Activated T-helper 1 cell treated with Interleukin-2 at 50 U/mL for 16 hours (primary cell): ENCODE results near the gene RBCK1.
A peak's percentile ranks its signal among the peaks of the same experiment; 100 is the strongest.
"Not testable (repeated sequence)": the region's sequence is repeated elsewhere in the genome, so short reads cannot be mapped to it uniquely, and the experiment has no call there.

Source experiments
- DNase-seq: peaks from one replicate; pipeline ENCODE4 v3.0.0-alpha.2; 2020; ENCODE audit warnings: low read depth

The RBCK1 gene

GRCh38 chr20:376089-376488, 32.0 kb upstream of the RBCK1 start:
- DNase-seq: no peak

GRCh38 chr20:376750-377149, 31.3 kb upstream of the RBCK1 start:
- no peak for DNase-seq

- not testable (repeated sequence) for DNase-seq
These were observed 30.5 kb upstream of the RBCK1 start for GRCh38 chr20:377578-377977.

GRCh38 chr20:378961-379336, 29.1 kb upstream of the RBCK1 start:
- DNase-seq: no peak

- DNase-seq: peak; percentile 48
These were observed 27.1 kb upstream of the RBCK1 start for GRCh38 chr20:380763-381580.

GRCh38 chr20:381581-382290, 26.4 kb upstream of the RBCK1 start:
- DNase-seq: peak; percentile 65

GRCh38 chr20:382291-383115, 25.6 kb upstream of the RBCK1 start:
- DNase-seq: no peak

GRCh38 chr20:383889-384288, 24.2 kb upstream of the RBCK1 start:
- DNase-seq: no peak

GRCh38 chr20:384723-385122, 23.4 kb upstream of the RBCK1 start:
- DNase-seq: no peak

GRCh38 chr20:385448-385847, 22.7 kb upstream of the RBCK1 start:
- DNase-seq: no peak

GRCh38 chr20:386634-387033, 21.5 kb upstream of the RBCK1 start:
- DNase-seq: not testable (repeated sequence)

- no peak for DNase-seq
These were observed 20.6 kb upstream of the RBCK1 start for GRCh38 chr20:387520-387919.

GRCh38 chr20:388034-388994, 19.8 kb upstream of the RBCK1 start:
- DNase-seq: no peak

GRCh38 chr20:389220-389619, 18.9 kb upstream of the RBCK1 start:
- DNase-seq: no peak

- DNase-seq: no peak
These were observed 16.9 kb upstream of the RBCK1 start for GRCh38 chr20:391041-391711.

- DNase-seq: not testable (repeated sequence)
These were observed 14.8 kb upstream of the RBCK1 start for GRCh38 chr20:393296-393695.

- DNase-seq: no peak
These were observed 11.9 kb upstream of the RBCK1 start for GRCh38 chr20:396252-396618.

GRCh38 chr20:396619-397431, 11.3 kb upstream of the RBCK1 start:
- DNase-seq: no peak

- DNase-seq: no peak
These were observed 10.5 kb upstream of the RBCK1 start for GRCh38 chr20:397432-398237.
